Mammary epithelial cell (primary cell): ENCODE data around the gene LRP6.

Experiments used
- EZH2 ChIP-seq: IDR thresholded peaks from 2 replicates; pipeline ENCODE4 v1.6.1; 2012; ENCODE audit warnings: low read length, inconsistent platforms, borderline replicate concordance
- TF ChIP-seq, protein P1 (sequence below), 2 donors: IDR thresholded peaks in 1 of 2; conservative IDR thresholded peaks in 1 of 2; 2 replicates each; pipeline ENCODE4 v1.5.1; 2011 to 2012; ENCODE audit warnings: inconsistent platforms in 2 of 2, low read length in 2 of 2, mild to moderate bottlenecking in 2 of 2, control low read depth in 1 of 2, low read depth in 1 of 2; ENCODE audit not compliant: insufficient read depth in 1 of 2; ENCODE audit errors: extremely low read depth in 1 of 2

DNA sequence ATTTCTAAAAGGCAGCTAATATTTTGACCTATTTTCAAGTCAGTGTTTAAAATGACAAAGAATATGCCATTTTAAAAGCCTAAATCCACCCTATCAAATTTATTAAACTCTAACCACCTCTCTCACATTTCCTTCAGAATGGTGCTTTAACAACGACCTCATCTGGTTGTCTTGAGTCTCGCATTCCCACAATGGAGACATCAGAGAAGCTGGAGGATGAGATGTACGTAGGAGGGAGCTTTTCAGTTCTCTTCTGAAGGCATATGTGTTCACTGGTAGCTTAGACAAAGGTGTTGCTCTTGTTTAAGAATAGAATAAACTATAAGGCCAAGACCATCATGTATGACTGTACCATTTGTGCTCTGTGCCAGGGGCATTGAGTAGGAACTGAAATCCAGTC is 113.2 kb downstream of the LRP6 start:
- no peak for TF ChIP-seq EZH2
- TF ChIP-seq, protein P1, sequence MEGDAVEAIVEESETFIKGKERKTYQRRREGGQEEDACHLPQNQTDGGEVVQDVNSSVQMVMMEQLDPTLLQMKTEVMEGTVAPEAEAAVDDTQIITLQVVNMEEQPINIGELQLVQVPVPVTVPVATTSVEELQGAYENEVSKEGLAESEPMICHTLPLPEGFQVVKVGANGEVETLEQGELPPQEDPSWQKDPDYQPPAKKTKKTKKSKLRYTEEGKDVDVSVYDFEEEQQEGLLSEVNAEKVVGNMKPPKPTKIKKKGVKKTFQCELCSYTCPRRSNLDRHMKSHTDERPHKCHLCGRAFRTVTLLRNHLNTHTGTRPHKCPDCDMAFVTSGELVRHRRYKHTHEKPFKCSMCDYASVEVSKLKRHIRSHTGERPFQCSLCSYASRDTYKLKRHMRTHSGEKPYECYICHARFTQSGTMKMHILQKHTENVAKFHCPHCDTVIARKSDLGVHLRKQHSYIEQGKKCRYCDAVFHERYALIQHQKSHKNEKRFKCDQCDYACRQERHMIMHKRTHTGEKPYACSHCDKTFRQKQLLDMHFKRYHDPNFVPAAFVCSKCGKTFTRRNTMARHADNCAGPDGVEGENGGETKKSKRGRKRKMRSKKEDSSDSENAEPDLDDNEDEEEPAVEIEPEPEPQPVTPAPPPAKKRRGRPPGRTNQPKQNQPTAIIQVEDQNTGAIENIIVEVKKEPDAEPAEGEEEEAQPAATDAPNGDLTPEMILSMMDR (conservative IDR thresholded peaks at IDR 0.05 in 1 of 2, IDR thresholded peaks at IDR 0.05 in 1 of 2; ENCODE audit: extremely low read depth in 1 of 2, insufficient read depth in 1 of 2, low read depth in 1 of 2, low read length in 2 of 2), result no peak
